ENCODE data around the gene MYCT1.

The MYCT1 gene

GRCh38 chr6:152720974-152721373 lies 23.3 kb downstream of the MYCT1 start:
- H3K4me3 ChIP-seq (replicated peaks; ENCODE audit: low read depth, low read length) = no peak overlapping the region
- no peak for TF ChIP-seq CTCF (IDR thresholded peaks at IDR 0.05; ENCODE audit: low read length, missing control alignments)
- DNase-seq (ENCODE audit: low read depth) = peak; percentile 42

GRCh38 chr6:152721956-152722355 lies 24.3 kb downstream of the MYCT1 start:
- DNase-seq (ENCODE audit: low read depth) = no peak
- H3K4me3 ChIP-seq (replicated peaks; ENCODE audit: low read depth, low read length) = no peak overlapping the region
- no peak for TF ChIP-seq CTCF (IDR thresholded peaks at IDR 0.05; ENCODE audit: low read length, missing control alignments)

GRCh38 chr6:152723398-152723797 lies 25.7 kb downstream of the MYCT1 start:
- peak; percentile 78 for DNase-seq (ENCODE audit: low read depth)
- TF ChIP-seq CTCF (IDR thresholded peaks at IDR 0.05; ENCODE audit: low read length, missing control alignments) = peak; percentile 4
- H3K4me3 ChIP-seq (replicated peaks; ENCODE audit: low read depth, low read length) = no peak overlapping the region

- DNase-seq (ENCODE audit: low read depth) = no peak
- no peak overlapping the region for H3K4me3 ChIP-seq (replicated peaks; ENCODE audit: low read depth, low read length)
- no peak for TF ChIP-seq CTCF (IDR thresholded peaks at IDR 0.05; ENCODE audit: low read length, missing control alignments)
Observed at GRCh38 chr6:152726313-152726712, 28.6 kb downstream of the MYCT1 start.

- DNase-seq (ENCODE audit: low read depth) = no peak
- H3K4me3 ChIP-seq (replicated peaks; ENCODE audit: low read depth, low read length) = no peak overlapping the region
- no peak for TF ChIP-seq CTCF (IDR thresholded peaks at IDR 0.05; ENCODE audit: low read length, missing control alignments)
Observed at GRCh38 chr6:152727507-152727906, 29.8 kb downstream of the MYCT1 start.

GRCh38 chr6:152734630-152735029 lies 36.9 kb downstream of the MYCT1 start:
- H3K4me3 ChIP-seq (replicated peaks; ENCODE audit: low read depth, low read length) = no peak overlapping the region
- no peak for DNase-seq (ENCODE audit: low read depth)
- no peak for TF ChIP-seq CTCF (IDR thresholded peaks at IDR 0.05; ENCODE audit: low read length, missing control alignments)

GRCh38 chr6:152736687-152737273 lies 39.1 kb downstream of the MYCT1 start:
- peak; percentile 39 for DNase-seq (ENCODE audit: low read depth)
- H3K4me3 ChIP-seq (replicated peaks; ENCODE audit: low read depth, low read length) = no peak overlapping the region
- no peak for TF ChIP-seq CTCF (IDR thresholded peaks at IDR 0.05; ENCODE audit: low read length, missing control alignments)

Data from fibroblast of pulmonary artery (primary cell).